Right lobe of liver (tissue), 6 donors: ENCODE measurements around the gene PAN2. TPM values are rescaled to one million over a fixed set of nuclear protein-coding genes. Genes with fewer than 3 reads are reported as not detected.

Source experiments
- ATAC-seq, 4 donors: fragments of 200-7000 bp; cut with Tn5 transposase; one replicate each; pipeline ENCODE4 v1.9.1; 2020; ENCODE audit warnings: mild to moderate bottlenecking in 4 of 4, moderate library complexity in 4 of 4
- DNase-seq, 3 donors: peaks; one replicate each; pipeline ENCODE4 v3.0.0-alpha.2; 2020
- H3K27ac ChIP-seq, 3 donors: fragments of 200-600 bp; one replicate each; pipeline ENCODE4 v1.8.0; 2022
- H3K27me3 ChIP-seq, 2 donors: fragments of 200-600 bp; one replicate each; pipeline ENCODE4 v1.8.0; 2022
- H3K36me3 ChIP-seq, 4 donors: fragments of 200-600 bp; sonication (generic) in 1 of 4; one replicate each; pipeline versions ENCODE4 v1.5.1 to v1.8.0; 2017 to 2022; ENCODE audit warnings: control low read depth in 1 of 4
- H3K4me1 ChIP-seq, 4 donors: fragments of 200-600 bp; sonication (generic) in 1 of 4; one replicate each; pipeline versions ENCODE4 v1.5.1 to v1.8.0; 2017 to 2022; ENCODE audit warnings: control low read depth in 1 of 4
- H3K4me3 ChIP-seq, 3 donors: fragments of 200-600 bp; one replicate each; pipeline ENCODE4 v1.8.0; 2022
- H3K9me3 ChIP-seq, 4 donors: fragments of 200-600 bp; sonication (generic) in 1 of 4; one replicate each; pipeline versions ENCODE4 v1.5.1 to v1.8.0; 2017 to 2022; ENCODE audit warnings: control low read depth in 1 of 4
- POLR2A ChIP-seq: fragments of 450-650 bp; IDR thresholded peaks from one replicate; pipeline ENCODE4 v1.6.1; 2017; ENCODE audit warnings: antibody characterized with exemption, mild to moderate bottlenecking
- WGBS: methylation state at CpG from one replicate; pipeline ENCODE4 v1.1.6; 2018; ENCODE audit warnings: low coverage, low lambda C conversion rate; ENCODE audit not compliant: insufficient coverage; ENCODE audit errors: missing lambda C conversion rate; 5-methylcytosine and 5-hydroxymethylcytosine counted together
- intact Hi-C, 2 donors: fragments of 100-400 bp; cut with DNase I; formaldehyde crosslinking; loops; one replicate each; pipeline versions ENCODE4 v1.11.2 to v1.14.1; 2022
- small RNA-seq, 2 experiments: library from RNA; depleted of rRNA; stranded (forward); fragments of <200 nt; gene quantifications; one replicate each; pipeline ENCODE3, GENCODE V24; 2016
- total RNA-seq, 6 experiments: library from RNA; depleted of rRNA in 2 of 6; stranded (reverse); fragments of >200 nt in 2 of 6; fragmentation: NEBNext Ultra II Directional in 3 of 6; extraction: Animal tissue kit (Norgen Biotek cat#: 25700) in 3 of 6; gene quantifications; one replicate each; pipeline versions ENCODE4 v1.1.0 to v1.2.4, GENCODE V29; 2016 to 2023
- TF ChIP-seq, protein P1 (sequence below), 4 donors: fragments of 200-600 bp in 3 of 4; fragments of 450-650 bp in 1 of 4; IDR thresholded peaks; one replicate each; pipeline versions ENCODE4 v1.5.1 to v1.8.0; 2016 to 2022; ENCODE audit warnings: antibody characterized with exemption in 4 of 4, mild to moderate bottlenecking in 2 of 4
- donor health status: DM: no; HTN: yes; CAD: no.
- donor health status: DM: no; HTN: no; CAD: no.
- donor health status: DM: no; HTN: no; CAD: no.
- donor health status: DM: no; HTN: yes; CAD: no.
- donor health status: DM: no; HTN: yes; CAD: no.

Gene PAN2
- total RNA-seq, 6 experiments from 2014 or later, result 21.7 to 109 (median 57.7) TPM

GRCh38 chr12:56271031-56271430 lies 62.8 kb downstream of the PAN2 start:
- no peaks in the 10 kb centered on the region for H3K27me3 ChIP-seq
- H3K36me3 ChIP-seq, result peaks cover 4 to 50% (median 21%) of the 10 kb centered on the region in 4 donors
- TF ChIP-seq, protein P1, sequence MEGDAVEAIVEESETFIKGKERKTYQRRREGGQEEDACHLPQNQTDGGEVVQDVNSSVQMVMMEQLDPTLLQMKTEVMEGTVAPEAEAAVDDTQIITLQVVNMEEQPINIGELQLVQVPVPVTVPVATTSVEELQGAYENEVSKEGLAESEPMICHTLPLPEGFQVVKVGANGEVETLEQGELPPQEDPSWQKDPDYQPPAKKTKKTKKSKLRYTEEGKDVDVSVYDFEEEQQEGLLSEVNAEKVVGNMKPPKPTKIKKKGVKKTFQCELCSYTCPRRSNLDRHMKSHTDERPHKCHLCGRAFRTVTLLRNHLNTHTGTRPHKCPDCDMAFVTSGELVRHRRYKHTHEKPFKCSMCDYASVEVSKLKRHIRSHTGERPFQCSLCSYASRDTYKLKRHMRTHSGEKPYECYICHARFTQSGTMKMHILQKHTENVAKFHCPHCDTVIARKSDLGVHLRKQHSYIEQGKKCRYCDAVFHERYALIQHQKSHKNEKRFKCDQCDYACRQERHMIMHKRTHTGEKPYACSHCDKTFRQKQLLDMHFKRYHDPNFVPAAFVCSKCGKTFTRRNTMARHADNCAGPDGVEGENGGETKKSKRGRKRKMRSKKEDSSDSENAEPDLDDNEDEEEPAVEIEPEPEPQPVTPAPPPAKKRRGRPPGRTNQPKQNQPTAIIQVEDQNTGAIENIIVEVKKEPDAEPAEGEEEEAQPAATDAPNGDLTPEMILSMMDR (IDR thresholded peaks at IDR 0.05), result peak in 3 of 4 donors; percentile 31 to 41 (median 38)
- TF ChIP-seq POLR2A, result no peak
- peaks cover 0 to 45% (median 5%) of the 10 kb centered on the region in 4 donors for H3K4me1 ChIP-seq
- DNase-seq (no peak), ATAC-seq (no peak)
- H3K4me3 ChIP-seq, result no peak overlapping the region
- 0% methylated on average over 1 of the region's 1 CpG for WGBS
- H3K9me3 ChIP-seq, result no peaks in the 10 kb centered on the region
- intact Hi-C loops, result no loop called here
- H3K27ac ChIP-seq, result no peak overlapping the region

- Histone ChIP-seq H3K4me1 (peaks cover 0 to 37% (median 5%) of the 10 kb centered on the region in 4 donors), H3K9me3 (no peaks in the 10 kb centered on the region), H3K4me3 (peak overlapping the region; percentile 72 to 83 (median 80)), H3K36me3 (peaks cover 0 to 19% (median 2%) of the 10 kb centered on the region in 4 donors), H3K27ac (peak overlapping the region; percentile 76 to 90 (median 86)), H3K27me3 (no peaks in the 10 kb centered on the region)
- ATAC-seq (peak; percentile 64 to 78 (median 75)), DNase-seq (peak; percentile 60 to 83 (median 83))
- TF ChIP-seq, protein P1 (IDR thresholded peaks at IDR 0.05), result no peak
- TF ChIP-seq POLR2A, result no peak
- intact Hi-C loops, result no loop called here
- WGBS, result 20% methylated on average over 15 of the region's 21 CpGs
Measured at GRCh38 chr12:56267443-56268071, 66.2 kb downstream of the PAN2 start.

- no peaks in the 10 kb centered on the region for H3K27me3 ChIP-seq
- H3K27ac ChIP-seq, result peak within 1 kb of the TSS; percentile 76 to 90 (median 86)
- peak within 1 kb of the TSS; percentile 72 to 83 (median 80) for H3K4me3 ChIP-seq
- TF ChIP-seq, protein P1 (IDR thresholded peaks at IDR 0.05), result peak; percentile 55 to 66 (median 60)
- peak; percentile 89 for TF ChIP-seq POLR2A
- peaks cover 0 to 18% (median 2%) of the 10 kb centered on the region in 4 donors for H3K36me3 ChIP-seq
- no peaks in the 10 kb centered on the region for H3K9me3 ChIP-seq
- DNase-seq, result peak; percentile 92 to 93 (median 93)
- intact Hi-C loops, result no loop called here
- peak; percentile 88 to 96 (median 91) for ATAC-seq
- WGBS, result under 1% methylated on average over 18 of the region's 68 CpGs
- peaks cover 0 to 36% (median 5%) of the 10 kb centered on the region in 4 donors for H3K4me1 ChIP-seq
Measured at GRCh38 chr12:56266693-56267442, 66.9 kb downstream of the PAN2 start, which contains the start of gene COQ10A. TSS of gene COQ10A (plus strand) at chr12:56266942. CDS start at chr12:56267119, 177 bp downstream.

Small RNAs within 50 kb of the gene (small RNA-seq; reads per million reads assigned to genes)
- 0 reads per million in 2 experiments for gene RNU7-40P

Other genes with a start within 250 kb of the PAN2 start
- 10 to 100 TPM; 29.7 to 82.4 (median 36.6) TPM for gene PA2G4, start 229.4 kb downstream of the PAN2 start, total RNA-seq
- 1,000 to 10,000 TPM in 4 of 6 experiments, 100 to 1,000 TPM in 2; 516 to 1,547 (median 1,257) TPM for gene RPL41, start 217.4 kb downstream of the PAN2 start, total RNA-seq
- gene ZC3H10, start 215.7 kb downstream of the PAN2 start, total RNA-seq, result 1 to 10 TPM; 1.7 to 5.4 (median 3.2) TPM
- gene ESYT1, start 205.7 kb downstream of the PAN2 start, total RNA-seq, result 100 to 1,000 TPM in 1 of 6 experiments, 10 to 100 TPM in 5; 56.5 to 117 (median 70.3) TPM
- gene MYL6B, start 181.4 kb downstream of the PAN2 start, total RNA-seq, result 10 to 100 TPM in 5 of 6 experiments, 1 to 10 TPM in 1; 4.9 to 18.7 (median 12.6) TPM
- 100 to 1,000 TPM; 409 to 644 (median 490) TPM for gene MYL6, start 175.6 kb downstream of the PAN2 start, total RNA-seq
- gene SMARCC2, start 144.5 kb downstream of the PAN2 start, total RNA-seq, result 10 to 100 TPM; 17.9 to 40.8 (median 25.7) TPM
- gene RNF41, start 112.1 kb downstream of the PAN2 start, total RNA-seq, result 10 to 100 TPM; 10.6 to 23.0 (median 12.3) TPM
- 10 to 100 TPM; 10.3 to 24.3 (median 14.8) TPM for gene NABP2, start 109.7 kb downstream of the PAN2 start, total RNA-seq
- gene SLC39A5, start 103.9 kb downstream of the PAN2 start, total RNA-seq, result 100 to 1,000 TPM in 3 of 6 experiments, 10 to 100 TPM in 3; 39.7 to 209 (median 110) TPM
- 10 to 100 TPM; 10.6 to 16.1 (median 12.2) TPM for gene ANKRD52, start 75.6 kb downstream of the PAN2 start, total RNA-seq
- 10 to 100 TPM in 3 of 6 experiments, 1 to 10 TPM in 3; 5.5 to 25.1 (median 13.0) TPM for gene COQ10A, start 67.1 kb downstream of the PAN2 start, total RNA-seq
- 100 to 1,000 TPM in 1 of 6 experiments, 10 to 100 TPM in 5; 45.6 to 109 (median 61.2) TPM for gene CS, start 33.7 kb downstream of the PAN2 start, total RNA-seq
- 10 to 100 TPM; 63.7 to 93.7 (median 76.5) TPM for gene CNPY2, start 18.0 kb downstream of the PAN2 start, total RNA-seq
- not detected for gene IL23A, start 4.9 kb upstream of the PAN2 start, total RNA-seq
- 100 to 1,000 TPM in 4 of 6 experiments, 10 to 100 TPM in 2; 82.8 to 182 (median 108) TPM for gene STAT2, start 26.1 kb upstream of the PAN2 start, total RNA-seq
- gene APOF, start 28.9 kb upstream of the PAN2 start, total RNA-seq, result 100 to 1,000 TPM; 110 to 270 (median 205) TPM
- gene TIMELESS, start 115.4 kb upstream of the PAN2 start, total RNA-seq, result 10 to 100 TPM in 2 of 6 experiments, 1 to 10 TPM in 4; 8.0 to 10.8 (median 9.1) TPM
- gene MIP, start 120.7 kb upstream of the PAN2 start, total RNA-seq, result under 1 TPM in 5 of 6 experiments, not detected in 1; 0.42 to 0.91 (median 0.76) TPM
- 10 to 100 TPM in 1 of 6 experiments, 1 to 10 TPM in 5; 4.7 to 11.1 (median 7.8) TPM for gene SPRYD4, start 134.6 kb upstream of the PAN2 start, total RNA-seq
- 100 to 1,000 TPM in 2 of 6 experiments, 10 to 100 TPM in 4; 37.2 to 267 (median 72.7) TPM for gene GLS2, start 154.2 kb upstream of the PAN2 start, total RNA-seq
- 1 to 10 TPM; 3.4 to 6.4 (median 4.3) TPM for gene RBMS2, start 187.8 kb upstream of the PAN2 start, total RNA-seq